ENCODE data around the gene LEF1.

The LEF1 gene

DNA sequence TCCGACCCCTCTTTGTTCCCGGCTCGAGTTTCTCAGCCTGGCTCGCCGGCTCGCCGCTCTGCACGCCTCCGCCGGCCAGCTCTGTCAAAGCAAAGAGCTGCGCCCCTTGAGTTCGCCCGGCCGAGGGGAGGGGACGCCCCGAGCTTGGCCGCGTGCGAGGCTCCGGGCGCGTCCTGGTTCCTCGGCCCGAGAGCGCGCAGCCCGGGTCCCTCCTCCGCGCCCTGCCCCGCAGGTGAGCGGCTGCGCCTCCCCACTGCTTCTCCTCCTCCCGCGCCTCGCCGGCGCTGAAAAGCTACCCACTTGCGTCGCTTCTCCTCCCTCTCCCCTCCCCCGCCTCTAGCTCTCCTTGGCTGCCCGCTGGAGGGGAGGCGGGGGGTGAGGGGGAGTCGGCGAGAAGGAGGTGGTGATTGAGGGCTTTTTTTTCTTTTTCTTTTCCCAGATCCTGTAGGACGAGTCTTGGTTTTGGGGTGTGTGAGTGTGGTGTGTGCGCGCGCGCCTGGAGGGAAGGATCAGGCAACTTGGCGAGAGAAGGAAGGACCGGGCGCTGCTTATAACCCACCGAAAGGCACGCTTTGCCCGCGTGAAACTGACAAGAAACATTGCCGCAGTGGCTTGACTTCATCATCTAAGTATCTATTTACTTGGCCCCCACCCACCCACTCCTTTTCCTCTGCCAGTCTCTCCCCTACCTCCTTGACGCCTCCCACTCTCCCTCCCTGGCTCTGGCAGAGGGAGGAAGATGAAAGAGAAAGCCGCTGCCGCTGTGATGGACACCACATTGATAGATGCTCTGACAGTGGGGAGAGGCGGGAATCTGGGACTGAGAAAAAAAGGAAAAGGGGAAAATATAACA, at the start of gene LEF1:
Gene LEF1, minus strand, starts transcription at position 262 of the 853 bp plus-strand sequence. CDS start 1,165 bp downstream, outside the sequence.
- peak; percentile 28 for DNase-seq

DNA sequence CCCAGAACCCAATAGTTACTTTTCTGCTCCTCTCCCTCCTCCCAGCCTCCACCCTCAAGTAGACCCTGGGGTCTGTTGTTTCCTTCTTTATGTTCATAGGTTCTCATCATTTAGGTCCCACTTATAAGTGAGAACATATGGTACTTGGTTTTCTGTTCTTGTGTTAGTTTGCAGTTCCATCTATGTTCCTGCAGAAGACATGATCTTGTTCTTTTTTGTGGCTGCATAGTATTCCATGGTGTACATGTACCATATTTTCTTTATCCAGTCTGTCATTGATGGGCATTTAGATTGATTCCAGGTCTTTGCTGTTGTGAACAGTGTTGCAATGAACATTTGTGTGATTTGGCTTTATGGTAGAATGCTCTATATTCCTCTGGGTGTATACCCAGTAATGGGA, 47.8 kb upstream of the LEF1 start:
- DNase-seq: no peak

DNA sequence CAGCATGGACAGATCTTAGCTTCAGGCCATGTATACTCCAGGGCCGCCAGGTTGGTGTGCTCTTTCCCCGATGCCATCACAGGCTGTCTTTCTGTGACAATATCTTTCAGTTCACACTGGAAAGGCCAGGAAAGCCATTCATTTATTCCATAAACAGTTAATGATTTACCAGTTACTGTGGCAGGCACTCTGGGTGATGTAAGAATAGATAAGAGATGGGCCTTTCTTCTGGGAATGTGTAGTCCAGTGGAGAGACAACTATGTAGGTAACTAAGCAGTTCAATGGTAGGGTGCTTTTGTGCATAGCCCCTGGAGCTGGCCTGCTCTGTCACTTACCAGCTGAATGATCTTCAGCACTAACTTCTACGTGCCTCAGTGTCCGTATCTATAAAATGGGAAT, 46.3 kb upstream of the LEF1 start:
- no peak for DNase-seq

- no peak for DNase-seq
Observed at GRCh38 chr4:108213723-108214122, 45.0 kb upstream of the LEF1 start.

- no peak for DNase-seq
Observed at GRCh38 chr4:108213308-108213707, 44.6 kb upstream of the LEF1 start.

GRCh38 chr4:108210989-108211835, 42.5 kb upstream of the LEF1 start:
- DNase-seq: no peak

DNA sequence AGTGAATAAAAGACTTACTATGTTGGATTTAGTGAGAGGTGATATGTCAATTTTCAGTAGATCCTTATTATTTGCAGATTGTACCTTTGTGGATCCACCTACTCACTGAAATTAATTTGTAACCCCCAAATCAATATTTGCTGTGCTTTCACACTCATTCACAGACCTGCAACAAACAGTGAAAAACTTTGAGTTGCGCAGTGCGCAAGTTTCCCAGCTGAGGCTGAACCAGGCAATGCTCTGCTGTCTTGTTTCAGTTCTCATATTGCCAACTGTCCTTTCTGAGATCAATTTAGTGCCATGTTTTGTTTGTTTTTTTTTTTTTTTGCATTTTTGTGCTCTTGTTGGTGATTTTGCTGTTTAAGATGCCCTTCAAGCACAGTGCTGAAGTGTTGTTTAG, 40.8 kb upstream of the LEF1 start:
- DNase-seq: no peak

- no peak for DNase-seq
Observed at GRCh38 chr4:108205859-108206258, 37.1 kb upstream of the LEF1 start.

GRCh38 chr4:108204518-108204917, 35.8 kb upstream of the LEF1 start:
- no peak for DNase-seq

- no peak for DNase-seq
Observed at GRCh38 chr4:108203377-108203776, 34.6 kb upstream of the LEF1 start.

DNA sequence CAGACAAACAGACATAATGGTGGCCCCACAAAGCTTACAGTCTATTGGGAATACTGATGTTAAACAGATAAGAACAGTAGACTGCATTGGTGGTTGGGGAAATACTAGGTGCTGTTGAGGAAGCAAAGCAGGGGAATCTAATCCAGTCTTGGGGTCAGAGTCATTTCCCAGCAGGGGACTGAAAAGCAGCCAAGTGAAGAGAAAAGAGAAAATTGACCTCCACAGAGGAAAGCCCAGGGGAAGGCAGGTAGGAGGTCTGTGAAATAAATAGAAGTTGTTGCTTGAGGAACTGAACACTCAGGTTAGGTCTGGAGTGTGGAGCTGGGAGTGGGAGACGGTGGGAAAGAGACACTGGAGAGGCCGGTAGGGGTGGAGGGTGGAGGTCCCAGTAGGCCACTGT, 33.0 kb upstream of the LEF1 start:
- DNase-seq: no peak

DNA sequence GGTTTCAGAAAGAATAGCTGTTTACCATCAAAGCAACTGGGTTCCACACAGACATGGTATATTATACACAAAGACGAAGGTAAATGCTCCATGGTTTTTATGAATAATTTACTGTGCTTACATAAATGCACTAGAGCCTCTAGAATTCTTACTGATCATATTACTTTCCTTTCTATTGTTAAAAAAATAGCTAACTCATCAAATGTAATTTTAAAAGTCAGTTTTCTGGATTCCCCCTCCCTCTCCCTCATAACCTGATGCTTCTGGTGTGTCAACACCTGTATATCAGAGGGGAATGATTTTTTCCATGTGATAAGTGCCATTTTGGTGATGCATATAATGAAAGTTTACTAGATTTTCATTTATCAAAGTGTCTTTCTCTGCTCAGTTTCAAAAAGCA, 31.1 kb upstream of the LEF1 start:
- DNase-seq: no peak

- no peak for DNase-seq
Observed at GRCh38 chr4:108193886-108194672, 25.3 kb upstream of the LEF1 start.

- DNase-seq: no peak
Observed at GRCh38 chr4:108192935-108193334, 24.2 kb upstream of the LEF1 start.

DNA sequence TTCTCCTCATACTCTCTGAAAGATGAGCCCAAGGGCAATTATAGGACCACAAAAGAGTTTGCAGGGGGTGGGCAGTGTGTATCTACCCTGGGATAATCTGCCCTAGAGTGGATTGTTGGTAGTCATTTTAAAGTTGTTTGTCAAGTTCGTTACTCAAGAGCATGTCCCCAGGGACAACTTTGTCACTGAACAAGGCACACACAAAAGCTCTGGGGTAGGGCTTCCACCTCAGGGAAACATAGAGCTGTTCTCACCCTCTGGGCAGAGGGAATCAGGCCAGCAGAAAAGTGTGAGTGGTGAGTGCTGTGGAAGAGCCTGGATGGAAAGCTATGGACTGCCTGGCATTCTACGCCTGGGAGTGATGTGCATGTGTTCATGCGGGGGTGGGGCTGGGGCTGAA, 23.3 kb upstream of the LEF1 start:
- DNase-seq: no peak

- DNase-seq: no peak
Observed at GRCh38 chr4:108191269-108191914, 22.7 kb upstream of the LEF1 start.

GRCh38 chr4:108188770-108189169, 20.0 kb upstream of the LEF1 start:
- no peak for DNase-seq

- no peak for DNase-seq
Observed at GRCh38 chr4:108185252-108185651, 16.5 kb upstream of the LEF1 start.

DNA sequence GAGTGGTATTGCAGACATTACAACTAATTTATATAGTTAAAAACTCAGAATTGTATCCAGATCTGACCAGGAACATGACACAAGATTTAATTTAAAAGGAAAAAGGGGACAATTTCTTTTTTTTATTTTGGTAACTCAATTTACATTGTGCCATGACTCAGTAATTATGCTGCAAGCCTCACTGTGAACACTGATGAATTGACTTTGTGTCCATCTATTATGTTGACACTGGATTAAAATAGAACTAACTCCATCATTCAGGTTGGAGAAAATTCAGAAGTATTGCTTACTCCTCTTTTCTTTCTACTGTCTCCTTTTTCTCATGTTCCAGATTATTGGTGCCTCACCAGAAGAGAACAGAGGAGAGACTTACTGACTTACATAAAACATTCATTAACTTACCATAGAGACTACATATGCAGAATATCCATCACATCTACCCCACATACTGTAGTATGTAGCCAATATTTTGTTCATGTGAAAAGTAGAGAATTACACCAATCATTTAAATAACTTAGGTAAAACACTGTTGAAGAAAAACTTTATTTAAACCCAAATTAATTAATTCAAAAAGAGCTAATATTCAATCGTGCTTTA, 15.8 kb upstream of the LEF1 start:
- no peak for DNase-seq

- DNase-seq: no peak
Observed at GRCh38 chr4:108181704-108182103, 13.0 kb upstream of the LEF1 start.

DNA sequence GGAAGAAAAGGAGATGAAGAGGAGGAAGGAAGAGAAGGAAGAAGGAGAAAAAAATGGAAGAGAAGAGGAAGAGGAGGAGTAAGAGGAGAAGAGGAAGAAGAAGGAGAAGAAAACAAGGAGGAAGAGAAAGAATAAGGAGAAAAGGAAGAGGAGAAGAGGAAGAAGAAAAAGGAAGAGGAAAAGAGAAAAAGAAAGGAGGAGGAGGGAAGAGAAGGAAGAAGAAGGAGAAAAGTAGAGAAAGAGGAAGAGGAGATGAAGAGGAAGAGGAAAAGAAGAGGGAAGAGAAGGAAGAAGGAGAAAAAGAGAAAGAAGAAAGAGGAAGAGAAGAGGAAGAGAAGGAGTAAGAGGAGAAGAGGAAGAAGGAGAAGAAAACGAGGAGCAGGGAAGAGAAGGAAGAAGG, 11.8 kb upstream of the LEF1 start:
- DNase-seq: no peak

DNA sequence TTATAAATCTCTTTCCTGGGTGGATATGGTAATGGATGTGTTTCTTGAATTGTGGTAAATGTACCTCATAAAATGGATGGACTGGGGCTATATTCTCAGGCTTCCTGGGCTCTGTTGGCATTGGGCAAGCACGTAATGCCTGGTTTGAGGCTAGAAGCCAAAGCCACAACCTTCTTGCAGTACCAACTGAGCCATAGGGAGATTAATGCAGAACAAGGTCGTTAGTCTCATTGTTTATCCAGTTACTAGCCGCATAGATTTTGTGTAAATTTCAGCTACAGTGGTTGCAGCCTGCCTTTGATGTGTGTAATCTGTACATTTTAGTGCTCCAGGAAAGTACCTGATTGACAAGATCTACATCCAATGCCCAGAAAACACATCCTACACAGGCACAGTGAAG, 7.2 kb upstream of the LEF1 start:
- no peak for DNase-seq
